Panc1 (cell line): ENCODE results near the gene FFAR2. TPM values are rescaled to one million over a fixed set of nuclear protein-coding genes. Genes with fewer than 3 reads are reported as not detected.
"Not testable (repeated sequence)": the region's sequence is repeated elsewhere in the genome, so short reads cannot be mapped to it uniquely, and the experiment has no call there.

ENCODE experiments used
- ATAC-seq: fragments of 200-7000 bp; cut with Tn5 transposase; 2 replicates; pipeline ENCODE4 v1.9.1; 2020; ENCODE audit warnings: mild to moderate bottlenecking, moderate library complexity
- BruUV-seq: library from RNA; stranded (reverse); fragments of 400-500 nt; replicated peaks from 2 replicates; lab custom pipeline; 2021; lab: Mats Ljungman, UMichigan
- CTCF ChIA-PET: fragments of 300-600 bp; sonication (Branson Sonifier 250); formaldehyde crosslinking; loops from one replicate; lab custom pipeline; 2022; ENCODE audit warnings: antibody characterized with exemption; lab: Charles Lee
- POLR2A ChIA-PET: fragments of 300-600 bp; sonication (Branson Sonifier 250); formaldehyde crosslinking; loops from one replicate; lab custom pipeline; 2022; ENCODE audit warnings: antibody characterized with exemption; lab: Charles Lee
- DNase-seq: peaks from one replicate; pipeline ENCODE4 v3.0.0-alpha.2; 2010; ENCODE audit warnings: low read depth, low spot score
- H3K27ac ChIP-seq: 2 replicates; pipeline ENCODE4 v1.5.1; 2011; ENCODE audit warnings: mild to moderate bottlenecking, low read length, inconsistent platforms
- H3K27me3 ChIP-seq: fragments of 200-500 bp; sonication (Bioruptor generic); 2 replicates; pipeline ENCODE4 v1.6.0; 2014; ENCODE audit warnings: low read length, inconsistent platforms; ENCODE audit not compliant: control insufficient read depth, insufficient read depth
- H3K36me3 ChIP-seq: fragments of 200-500 bp; sonication (Bioruptor generic); 2 replicates; pipeline ENCODE4 v1.5.1; 2014; ENCODE audit warnings: inconsistent platforms, mild to moderate bottlenecking, low read length, moderate library complexity; ENCODE audit not compliant: control insufficient read depth, insufficient read depth
- H3K4me1 ChIP-seq: 2 replicates; pipeline ENCODE4 v1.5.1; 2011; ENCODE audit warnings: inconsistent platforms, mild to moderate bottlenecking, low read length, moderate library complexity; ENCODE audit not compliant: control insufficient read depth, insufficient read depth
- H3K4me3 ChIP-seq, 2 experiments: 2 replicates each; pipeline ENCODE4 v1.5.1; 2011 to 2012; ENCODE audit warnings: low read depth in 2 of 2, low read length in 2 of 2, mild to moderate bottlenecking in 2 of 2, inconsistent platforms in 1 of 2, moderate library complexity in 1 of 2
- H3K9me3 ChIP-seq: fragments of 200-500 bp; sonication (Bioruptor generic); 2 replicates; pipeline ENCODE4 v1.5.1; 2014; ENCODE audit warnings: low read depth, mild to moderate bottlenecking, inconsistent platforms, low read length, moderate library complexity; ENCODE audit not compliant: control insufficient read depth, insufficient read depth
- POLR2AphosphoS5 ChIP-seq: IDR thresholded peaks from 2 replicates; pipeline ENCODE4 v1.6.1; 2012; ENCODE audit warnings: mild to moderate bottlenecking, low read depth, low read length, moderate library complexity
- SIN3A ChIP-seq: IDR thresholded peaks from 2 replicates; pipeline ENCODE4 v1.6.1; 2012; ENCODE audit warnings: low read depth, mild to moderate bottlenecking, low read length, moderate library complexity, borderline replicate concordance; ENCODE audit not compliant: insufficient read depth
- TCF7L2 ChIP-seq: IDR thresholded peaks from 2 replicates; pipeline ENCODE4 v1.6.1; 2011; ENCODE audit warnings: mild to moderate bottlenecking, low read depth, low read length, inconsistent platforms
- in situ Hi-C: cut with HindIII; loops from 2 replicates; pipeline ENCODE4 v1.10.0; 2016; ENCODE audit warnings: low sequenced_read_pairs, low pct_unique_long_range_greater_than_20kb
- intact Hi-C: fragments of 100-400 bp; cut with micrococcal nuclease; formaldehyde crosslinking; loops from one replicate; pipeline ENCODE4 v1.10.0; 2022; ENCODE audit not compliant: unreplicated experiment
- total RNA-seq: library from RNA; stranded (reverse); gene quantifications from one replicate; pipeline ENCODE4 v1.2.1, GENCODE V29; 2021; ENCODE audit not compliant: unreplicated experiment
- TF ChIP-seq, protein P1 (sequence below): fragments of 450-650 bp; IDR thresholded peaks from 2 replicates; pipeline ENCODE4 v1.5.1; 2017; ENCODE audit warnings: mild to moderate bottlenecking
- TF ChIP-seq, protein P2 (sequence below), 2 experiments: IDR thresholded peaks; 2 replicates each; pipeline ENCODE4 v1.6.1; 2011 to 2012; ENCODE audit warnings: low read depth in 2 of 2, control low read depth in 1 of 2, low read length in 1 of 2, mild to moderate bottlenecking in 1 of 2, moderate library complexity in 1 of 2; ENCODE audit not compliant: insufficient read depth in 1 of 2

Gene FFAR2
- total RNA-seq, 1 experiment from 2014 or later = not detected

DNA sequence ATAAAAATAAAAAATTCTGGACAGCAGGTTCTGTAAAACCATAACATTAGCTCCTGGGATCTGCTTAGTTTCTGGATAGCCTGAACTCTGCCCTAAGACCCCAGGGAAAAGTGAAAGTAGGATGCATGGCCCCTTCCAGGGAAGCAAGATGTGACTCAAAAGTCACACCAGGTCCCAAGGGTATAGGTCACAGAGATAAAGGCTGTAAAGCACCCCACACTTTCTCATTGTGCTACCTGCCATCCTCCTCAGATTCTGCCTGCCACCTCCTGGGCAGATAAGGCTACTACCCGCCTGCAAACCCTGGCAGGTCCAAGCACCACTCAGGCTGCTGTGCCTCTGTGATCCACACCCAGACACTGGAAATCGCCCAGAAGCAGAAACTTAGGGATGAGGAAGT, 20.6 kb downstream of the FFAR2 start:
- ATAC-seq = peak; percentile 99
- POLR2A ChIA-PET = no interaction called here
- TF ChIP-seq, protein P1, sequence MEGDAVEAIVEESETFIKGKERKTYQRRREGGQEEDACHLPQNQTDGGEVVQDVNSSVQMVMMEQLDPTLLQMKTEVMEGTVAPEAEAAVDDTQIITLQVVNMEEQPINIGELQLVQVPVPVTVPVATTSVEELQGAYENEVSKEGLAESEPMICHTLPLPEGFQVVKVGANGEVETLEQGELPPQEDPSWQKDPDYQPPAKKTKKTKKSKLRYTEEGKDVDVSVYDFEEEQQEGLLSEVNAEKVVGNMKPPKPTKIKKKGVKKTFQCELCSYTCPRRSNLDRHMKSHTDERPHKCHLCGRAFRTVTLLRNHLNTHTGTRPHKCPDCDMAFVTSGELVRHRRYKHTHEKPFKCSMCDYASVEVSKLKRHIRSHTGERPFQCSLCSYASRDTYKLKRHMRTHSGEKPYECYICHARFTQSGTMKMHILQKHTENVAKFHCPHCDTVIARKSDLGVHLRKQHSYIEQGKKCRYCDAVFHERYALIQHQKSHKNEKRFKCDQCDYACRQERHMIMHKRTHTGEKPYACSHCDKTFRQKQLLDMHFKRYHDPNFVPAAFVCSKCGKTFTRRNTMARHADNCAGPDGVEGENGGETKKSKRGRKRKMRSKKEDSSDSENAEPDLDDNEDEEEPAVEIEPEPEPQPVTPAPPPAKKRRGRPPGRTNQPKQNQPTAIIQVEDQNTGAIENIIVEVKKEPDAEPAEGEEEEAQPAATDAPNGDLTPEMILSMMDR = peak; percentile 84
- TF ChIP-seq TCF7L2 = no peak
- Histone ChIP-seq H3K4me3 (no peak overlapping the region), H3K4me1 (no peaks in the 10 kb centered on the region), H3K36me3 (no peaks in the 10 kb centered on the region), H3K27ac (no peak overlapping the region), H3K27me3 (peaks cover 8% of the 10 kb centered on the region; the same call in 1 of the 2 replicates), H3K9me3 (no peaks in the 10 kb centered on the region)
- intact Hi-C loops (loop anchor here (1.0 kb wide), 1 partner anchor 115 kb away; no protein-coding TSS in a partner anchor), in situ Hi-C loops (no loop called here)
- CTCF ChIA-PET = interaction anchor here (3.6 kb wide), 1 partner anchor 116 kb away, joined by 23 read pairs; no protein-coding TSS in a partner anchor
- DNase-seq = peak; percentile 54
- no TSS peak for BruUV-seq

DNA sequence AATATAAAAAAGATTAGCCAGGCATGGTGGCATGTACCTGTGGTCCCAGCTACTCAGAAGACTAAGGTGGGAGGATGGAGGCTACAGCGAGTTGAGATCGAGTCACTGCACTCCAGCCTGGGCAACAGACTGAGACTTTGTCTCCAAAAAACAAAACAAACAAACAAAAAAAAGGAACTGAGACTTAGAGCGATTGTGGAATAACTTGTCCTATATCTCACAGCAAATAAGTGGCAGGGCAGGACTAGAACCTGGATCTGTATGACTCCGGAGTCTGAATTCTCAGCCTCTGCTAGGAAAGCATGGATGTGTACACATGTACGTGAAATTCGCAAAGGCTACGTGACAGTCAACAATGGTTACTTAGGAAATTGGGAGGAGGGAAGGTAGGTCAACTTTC, 22.1 kb downstream of the FFAR2 start:
- Histone ChIP-seq H3K27ac (no peak overlapping the region), H3K27me3 (peaks cover 8% of the 10 kb centered on the region; the same call in 1 of the 2 replicates), H3K4me3 (no peak overlapping the region), H3K4me1 (no peaks in the 10 kb centered on the region), H3K9me3 (no peaks in the 10 kb centered on the region), H3K36me3 (no peaks in the 10 kb centered on the region)
- no peak for TF ChIP-seq TCF7L2
- TF ChIP-seq, protein P2, sequence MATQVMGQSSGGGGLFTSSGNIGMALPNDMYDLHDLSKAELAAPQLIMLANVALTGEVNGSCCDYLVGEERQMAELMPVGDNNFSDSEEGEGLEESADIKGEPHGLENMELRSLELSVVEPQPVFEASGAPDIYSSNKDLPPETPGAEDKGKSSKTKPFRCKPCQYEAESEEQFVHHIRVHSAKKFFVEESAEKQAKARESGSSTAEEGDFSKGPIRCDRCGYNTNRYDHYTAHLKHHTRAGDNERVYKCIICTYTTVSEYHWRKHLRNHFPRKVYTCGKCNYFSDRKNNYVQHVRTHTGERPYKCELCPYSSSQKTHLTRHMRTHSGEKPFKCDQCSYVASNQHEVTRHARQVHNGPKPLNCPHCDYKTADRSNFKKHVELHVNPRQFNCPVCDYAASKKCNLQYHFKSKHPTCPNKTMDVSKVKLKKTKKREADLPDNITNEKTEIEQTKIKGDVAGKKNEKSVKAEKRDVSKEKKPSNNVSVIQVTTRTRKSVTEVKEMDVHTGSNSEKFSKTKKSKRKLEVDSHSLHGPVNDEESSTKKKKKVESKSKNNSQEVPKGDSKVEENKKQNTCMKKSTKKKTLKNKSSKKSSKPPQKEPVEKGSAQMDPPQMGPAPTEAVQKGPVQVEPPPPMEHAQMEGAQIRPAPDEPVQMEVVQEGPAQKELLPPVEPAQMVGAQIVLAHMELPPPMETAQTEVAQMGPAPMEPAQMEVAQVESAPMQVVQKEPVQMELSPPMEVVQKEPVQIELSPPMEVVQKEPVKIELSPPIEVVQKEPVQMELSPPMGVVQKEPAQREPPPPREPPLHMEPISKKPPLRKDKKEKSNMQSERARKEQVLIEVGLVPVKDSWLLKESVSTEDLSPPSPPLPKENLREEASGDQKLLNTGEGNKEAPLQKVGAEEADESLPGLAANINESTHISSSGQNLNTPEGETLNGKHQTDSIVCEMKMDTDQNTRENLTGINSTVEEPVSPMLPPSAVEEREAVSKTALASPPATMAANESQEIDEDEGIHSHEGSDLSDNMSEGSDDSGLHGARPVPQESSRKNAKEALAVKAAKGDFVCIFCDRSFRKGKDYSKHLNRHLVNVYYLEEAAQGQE (IDR thresholded peaks at IDR 0.05; ENCODE audit: insufficient read depth in 1 of 2, low read depth in 2 of 2, low read length in 1 of 2) = no peak
- TF ChIP-seq SIN3A = no peak
- TF ChIP-seq, protein P1 = no peak
- TF ChIP-seq POLR2AphosphoS5 = no peak
- DNase-seq (no peak), ATAC-seq (no peak)
- intact Hi-C loops = no loop called here
- in situ Hi-C loops = no loop called here
- no TSS peak for BruUV-seq
- CTCF ChIA-PET = interaction anchor here (3.6 kb wide), 1 partner anchor 117 kb away, joined by 23 read pairs; no protein-coding TSS in a partner anchor
- POLR2A ChIA-PET = no interaction called here

DNA sequence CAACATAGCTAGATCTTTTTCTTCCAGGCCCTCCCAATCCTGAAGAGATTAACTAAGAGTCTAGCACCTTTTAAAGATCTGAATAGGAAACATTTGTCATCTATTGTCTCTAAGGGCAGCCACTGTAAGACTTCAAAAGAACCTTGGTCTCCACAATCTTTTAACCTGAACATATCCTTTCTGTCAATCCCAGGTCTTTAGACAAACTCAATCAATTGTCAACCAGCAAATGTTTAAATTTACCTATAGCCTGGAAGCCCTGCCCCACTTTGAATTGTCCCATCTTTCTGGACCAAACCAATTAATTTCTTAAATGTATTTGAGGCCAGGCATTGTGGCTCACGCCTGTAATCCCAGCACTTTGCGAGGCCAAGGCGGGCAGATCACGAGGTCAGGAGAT, 23.0 kb downstream of the FFAR2 start:
- in situ Hi-C loops, CTCF ChIA-PET, intact Hi-C loops: not testable (repeated sequence)

More for the DNA sequence above, 23.0 kb downstream of the FFAR2 start:
- H3K4me1 ChIP-seq, H3K4me3 ChIP-seq, H3K9me3 ChIP-seq, H3K27ac ChIP-seq, BruUV-seq, H3K27me3 ChIP-seq, H3K36me3 ChIP-seq, DNase-seq, ATAC-seq, POLR2A ChIA-PET: not testable (repeated sequence)
